Type B pancreatic cell (in vitro differentiated cells): Measurements from ENCODE around the gene PTPRQ. TPM values are rescaled to one million over a fixed set of nuclear protein-coding genes. Genes with fewer than 3 reads are reported as not detected.

Experiments used
- DNase-seq: peaks from one replicate; pipeline ENCODE4 v3.0.0; 2021; ENCODE audit warnings: mixed read lengths; ENCODE audit not compliant: unreplicated experiment; ENCODE audit errors: extremely low spot score
- H3K27ac Mint-ChIP-seq: 2 replicates; pipeline ENCODE4 v1.8.0; 2021; ENCODE audit warnings: mild to moderate bottlenecking, mixed read lengths
- H3K27me3 Mint-ChIP-seq: 2 replicates; pipeline ENCODE4 v1.8.0; 2021; ENCODE audit warnings: mixed read lengths
- H3K36me3 Mint-ChIP-seq: 2 replicates; pipeline ENCODE4 v1.8.0; 2021; ENCODE audit warnings: mixed read lengths
- H3K4me1 Mint-ChIP-seq: one replicate; pipeline ENCODE4 v1.8.0; 2021; ENCODE audit warnings: mixed read lengths; ENCODE audit not compliant: unreplicated experiment
- H3K4me3 Mint-ChIP-seq: 2 replicates; pipeline ENCODE4 v1.8.0; 2021; ENCODE audit warnings: mild to moderate bottlenecking, mixed read lengths
- H3K9me3 Mint-ChIP-seq: 2 replicates; pipeline ENCODE4 v1.8.0; 2021; ENCODE audit warnings: mixed read lengths
- CTCF ChIP-seq: fragments of 200-600 bp; sonication (generic); conservative IDR thresholded peaks from 2 replicates; pipeline ENCODE4 v1.5.0; 2021; ENCODE audit warnings: antibody characterized with exemption, mild to moderate bottlenecking
- total RNA-seq: library from RNA; stranded (reverse); gene quantifications from 2 replicates; pipeline ENCODE4 v1.2.1, GENCODE V29; 2021; ENCODE audit warnings: low replicate concordance

The PTPRQ gene
- total RNA-seq, 1 donor from 2014 or later = 1.3 TPM

DNA sequence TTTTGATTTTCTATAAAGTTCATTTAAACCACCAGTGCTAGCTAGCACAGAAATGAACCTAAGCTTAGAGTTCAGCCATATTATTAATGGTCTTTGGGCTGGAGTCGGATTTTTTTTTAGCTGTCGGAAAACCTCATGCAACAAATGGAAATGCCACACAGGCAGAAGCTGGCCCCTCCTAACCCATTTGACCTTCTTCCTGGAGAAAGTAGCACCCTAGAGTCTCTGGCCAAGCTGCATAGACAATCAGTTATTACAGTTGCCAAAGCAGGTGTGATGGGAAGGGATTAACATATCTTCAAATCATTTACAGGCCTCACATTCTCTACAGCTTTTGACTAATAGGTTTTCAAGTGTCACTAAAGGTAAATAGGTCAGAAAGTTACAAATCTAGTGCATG, 49.4 kb downstream of the PTPRQ start:
- Mint-ChIP-seq H3K4me3 (no peak overlapping the region), H3K4me1 (no peaks in the 10 kb centered on the region), H3K27me3 (no peaks in the 10 kb centered on the region), H3K27ac (no peak overlapping the region), H3K36me3 (no peaks in the 10 kb centered on the region), H3K9me3 (no peaks in the 10 kb centered on the region)
- DNase-seq = no peak
- no peak for TF ChIP-seq CTCF

DNA sequence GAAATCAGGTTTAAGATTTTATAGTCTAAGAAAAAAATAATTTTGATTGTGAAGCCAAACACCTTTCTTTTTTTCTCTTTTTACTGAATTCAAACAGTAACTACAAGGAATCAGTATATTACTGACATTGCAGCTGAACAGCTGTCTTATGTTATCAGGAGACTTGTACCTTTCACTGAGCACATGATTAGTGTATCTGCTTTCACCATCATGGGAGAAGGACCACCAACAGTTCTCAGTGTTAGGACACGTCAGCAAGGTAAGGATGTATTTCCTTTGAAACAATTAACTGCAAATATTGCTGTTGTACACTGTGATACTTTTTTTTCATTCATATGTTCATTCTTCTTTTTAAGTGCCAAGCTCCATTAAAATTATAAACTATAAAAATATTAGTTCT, 50.8 kb downstream of the PTPRQ start:
- H3K9me3 Mint-ChIP-seq = no peaks in the 10 kb centered on the region
- H3K27me3 Mint-ChIP-seq = no peaks in the 10 kb centered on the region
- H3K27ac Mint-ChIP-seq = no peak overlapping the region
- no peaks in the 10 kb centered on the region for H3K4me1 Mint-ChIP-seq
- H3K36me3 Mint-ChIP-seq = no peaks in the 10 kb centered on the region
- no peak overlapping the region for H3K4me3 Mint-ChIP-seq
- DNase-seq = no peak
- no peak for TF ChIP-seq CTCF

- H3K36me3 Mint-ChIP-seq = no peaks in the 10 kb centered on the region
- H3K9me3 Mint-ChIP-seq = no peaks in the 10 kb centered on the region
- H3K4me3 Mint-ChIP-seq = no peak overlapping the region
- TF ChIP-seq CTCF = no peak
- H3K27me3 Mint-ChIP-seq = no peaks in the 10 kb centered on the region
- no peak for DNase-seq
- H3K27ac Mint-ChIP-seq = no peak overlapping the region
- H3K4me1 Mint-ChIP-seq = no peaks in the 10 kb centered on the region
Measured at GRCh38 chr12:80498059-80498728, 54.2 kb downstream of the PTPRQ start.

DNA sequence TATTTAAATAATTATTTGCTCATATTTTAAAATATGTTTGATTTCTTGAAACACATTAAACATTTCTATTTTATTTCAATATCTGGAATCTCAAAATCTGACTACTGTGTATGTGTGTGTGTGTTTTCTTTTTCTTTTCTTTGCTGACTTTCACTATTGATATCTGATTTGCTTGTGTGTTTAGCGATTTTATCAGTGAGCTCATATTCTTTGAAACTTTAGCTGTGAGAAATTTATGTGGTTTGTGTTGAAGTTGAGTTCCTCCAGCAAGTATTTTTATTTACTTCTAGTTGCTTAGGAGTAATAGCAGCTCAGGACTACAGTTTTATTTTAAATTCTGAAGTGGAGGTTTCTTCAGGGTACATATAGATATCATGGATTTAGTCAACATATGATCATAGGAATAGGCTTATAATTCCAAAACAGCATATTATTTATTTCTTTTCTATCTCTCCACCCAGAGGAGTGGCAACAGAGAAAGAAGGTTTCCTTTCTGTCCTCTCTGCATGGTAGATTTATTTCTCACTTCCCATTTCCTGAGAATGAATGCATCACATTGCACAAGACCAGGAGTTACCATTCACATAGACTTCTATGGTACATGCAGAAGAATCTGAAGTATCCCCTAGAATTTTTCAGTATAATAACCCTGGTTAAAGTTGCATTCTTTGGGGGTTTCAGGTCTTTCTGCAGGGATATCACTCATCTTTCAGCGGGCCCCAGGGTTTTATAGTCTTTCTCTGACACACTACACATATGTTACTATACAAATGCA, 60.5 kb downstream of the PTPRQ start:
- no peak for TF ChIP-seq CTCF
- no peak for DNase-seq
- Mint-ChIP-seq H3K36me3 (no peaks in the 10 kb centered on the region), H3K4me1 (no peaks in the 10 kb centered on the region), H3K4me3 (no peak overlapping the region), H3K27ac (no peak overlapping the region), H3K27me3 (no peaks in the 10 kb centered on the region), H3K9me3 (peaks cover 5% of the 10 kb centered on the region)

DNA sequence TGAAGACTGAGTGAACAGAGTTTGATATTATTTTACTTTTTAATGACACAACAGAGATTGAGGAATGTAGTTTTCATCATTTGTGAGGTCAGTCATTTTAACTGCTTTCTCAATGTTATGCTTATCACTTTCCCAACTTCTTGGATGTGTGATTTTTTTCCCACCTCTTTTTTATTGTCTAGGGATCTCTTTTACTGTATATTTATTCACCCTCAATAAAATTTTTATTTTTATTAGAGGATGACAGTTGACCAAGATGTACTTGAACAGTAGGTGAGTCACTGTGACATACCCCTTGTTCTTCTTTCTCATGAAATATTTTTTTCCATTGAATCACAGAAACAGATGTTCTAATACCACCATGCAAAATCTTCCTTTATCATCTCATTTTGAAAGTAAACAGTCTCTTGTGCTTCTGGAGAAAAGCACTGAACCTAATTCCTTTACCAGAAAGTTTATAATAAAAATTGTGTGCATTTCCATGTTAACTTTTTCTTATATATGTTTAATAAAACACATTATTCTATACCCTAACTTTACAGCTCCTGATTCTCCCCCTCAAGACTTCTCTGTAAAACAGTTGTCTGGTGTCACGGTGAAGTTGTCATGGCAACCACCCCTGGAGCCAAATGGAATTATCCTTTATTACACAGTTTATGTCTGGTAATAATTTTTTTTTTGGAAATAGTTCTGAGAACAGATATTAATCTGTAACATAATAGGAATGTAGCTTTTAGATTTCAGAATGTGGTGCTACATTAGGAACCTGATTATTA, 65.9 kb downstream of the PTPRQ start:
- Mint-ChIP-seq H3K9me3 (no peaks in the 10 kb centered on the region), H3K4me3 (no peak overlapping the region), H3K4me1 (no peaks in the 10 kb centered on the region), H3K36me3 (no peaks in the 10 kb centered on the region), H3K27ac (no peak overlapping the region), H3K27me3 (no peaks in the 10 kb centered on the region)
- TF ChIP-seq CTCF = no peak
- no peak for DNase-seq
